GM19467 (cell line): ENCODE data around the gene GRN.
"Not testable (repeated sequence)": the region's sequence is repeated elsewhere in the genome, so short reads cannot be mapped to it uniquely, and the experiment has no call there.

ENCODE experiments used
- ATAC-seq: cut with Tn5 transposase; IDR thresholded peaks from one replicate; pipeline ENCODE4 v1.9.1; 2021; ENCODE audit warnings: mild to moderate bottlenecking, moderate library complexity; ENCODE audit not compliant: unreplicated experiment

GRN gene

GRCh38 chr17:44321246-44322120 lies 23.6 kb upstream of the GRN start:
- ATAC-seq = no peak

- ATAC-seq = no peak
Observed at GRCh38 chr17:44322236-44322895, 22.7 kb upstream of the GRN start.

DNA sequence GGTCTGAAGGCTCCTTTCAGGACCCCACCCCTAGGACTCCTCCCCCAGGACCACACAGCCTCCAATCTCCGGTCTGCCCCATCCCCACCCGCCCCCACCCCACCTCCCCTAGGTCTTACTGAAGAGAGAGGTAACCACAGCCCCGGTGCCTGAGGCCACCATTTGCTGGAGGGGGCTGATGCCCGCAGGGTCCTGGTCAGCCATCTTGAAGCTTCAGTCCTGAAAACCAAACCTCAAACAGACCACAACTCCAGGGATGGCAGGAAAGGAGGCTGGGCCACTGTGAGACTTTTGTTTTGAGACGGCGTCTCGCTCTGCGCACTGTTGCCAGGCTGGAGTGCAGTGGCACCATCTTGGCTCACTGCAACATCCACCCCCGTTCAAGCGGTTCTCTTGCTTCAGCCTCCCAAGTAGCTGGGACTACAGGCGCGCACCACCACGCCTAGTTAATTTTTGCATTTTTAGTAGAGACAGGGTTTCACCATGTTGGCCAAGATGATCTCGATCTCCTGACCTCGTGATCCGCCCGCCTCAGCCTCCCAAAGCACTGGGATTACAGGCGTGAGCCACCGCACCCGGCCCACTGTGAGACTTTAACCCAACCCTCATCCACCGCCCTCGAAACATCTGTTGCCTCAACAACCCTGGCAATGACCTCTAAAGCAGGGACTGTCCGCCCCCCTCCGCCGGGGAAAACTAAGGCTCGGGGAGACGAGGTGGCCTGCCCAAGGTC lies 21.6 kb upstream of the GRN start:
- ATAC-seq = no peak

GRCh38 chr17:44324092-44324570 lies 21.0 kb upstream of the GRN start:
- peak; percentile 8 for ATAC-seq

DNA sequence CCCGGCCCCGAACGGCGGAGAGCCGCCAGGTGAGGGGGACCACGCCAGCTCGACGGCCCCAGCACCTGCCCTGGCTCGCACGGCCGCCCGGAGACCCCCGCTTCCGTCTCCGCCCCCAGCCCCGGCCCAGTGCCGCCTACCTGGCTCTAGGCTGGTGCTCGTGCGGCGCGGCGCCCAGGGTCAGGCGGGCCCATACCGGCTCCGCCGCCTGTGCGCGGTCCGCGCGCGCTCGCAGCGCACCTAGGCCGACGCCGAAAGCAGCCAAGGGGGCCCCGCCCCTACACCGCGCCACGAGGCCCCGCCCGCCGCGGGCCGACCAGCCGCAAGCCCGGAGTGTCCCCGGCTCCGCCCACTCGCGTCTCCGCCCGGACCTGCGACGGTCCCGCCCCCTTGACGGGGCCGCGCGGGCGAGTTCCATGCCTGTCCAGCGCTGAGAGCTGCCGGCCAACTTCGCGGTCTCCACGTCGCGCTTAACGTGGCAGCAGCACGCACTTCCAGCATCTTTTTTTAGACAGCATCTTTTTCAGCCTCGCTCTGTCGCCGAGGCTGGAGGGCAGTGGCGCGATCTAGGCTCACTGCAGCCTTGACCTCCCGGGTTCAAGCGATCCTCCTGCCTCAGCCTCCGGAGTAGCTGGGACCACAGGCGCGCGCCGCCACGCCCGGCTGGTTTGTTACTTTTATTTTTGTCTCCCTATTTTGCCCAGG lies 20.4 kb upstream of the GRN start, which contains the start of gene SLC25A39:
Gene SLC25A39 (minus strand): TSS at position 253 of the 705 bp plus-strand sequence. CDS start 1,261 bp downstream, outside the sequence.
- ATAC-seq = peak; percentile 64

GRCh38 chr17:44326861-44327444 lies 18.1 kb upstream of the GRN start:
- peak; percentile 47 for ATAC-seq

DNA sequence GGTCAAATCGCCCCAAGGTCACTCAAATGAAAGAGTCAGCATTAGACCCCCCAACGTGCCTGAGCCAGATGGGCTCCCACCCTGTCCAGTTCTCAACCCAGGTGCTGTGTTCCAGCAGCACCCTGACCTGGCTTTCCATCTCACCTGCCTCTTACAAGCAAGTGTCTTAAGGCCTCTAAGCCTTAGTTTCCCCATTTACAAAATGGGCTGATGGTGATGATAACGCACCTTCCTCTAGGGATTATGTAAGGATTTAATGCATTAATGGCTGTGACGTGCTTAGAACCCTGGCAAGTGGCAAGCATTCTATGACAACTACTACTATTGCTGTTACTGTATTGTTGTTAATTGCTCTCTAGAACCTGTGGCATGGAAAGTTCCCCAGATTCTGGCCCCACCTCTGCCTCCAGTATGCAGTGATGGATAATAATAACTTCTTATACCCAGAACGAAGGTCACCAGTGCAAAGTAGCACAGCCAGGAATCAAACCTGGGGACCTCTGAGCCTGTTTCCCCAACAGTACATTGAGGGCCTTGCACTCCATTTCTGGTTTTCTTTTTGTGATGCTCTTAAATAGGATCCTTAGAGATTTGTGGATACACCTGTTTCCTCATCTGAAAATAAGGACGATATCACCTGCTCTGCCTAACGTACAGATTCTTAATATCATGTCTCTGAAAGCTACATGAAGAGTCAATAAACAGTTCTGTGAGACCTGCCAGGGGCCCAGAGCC lies 17.2 kb upstream of the GRN start:
- ATAC-seq = no peak

- not testable (repeated sequence) for ATAC-seq
Observed at GRCh38 chr17:44329516-44329915, 15.6 kb upstream of the GRN start.

DNA sequence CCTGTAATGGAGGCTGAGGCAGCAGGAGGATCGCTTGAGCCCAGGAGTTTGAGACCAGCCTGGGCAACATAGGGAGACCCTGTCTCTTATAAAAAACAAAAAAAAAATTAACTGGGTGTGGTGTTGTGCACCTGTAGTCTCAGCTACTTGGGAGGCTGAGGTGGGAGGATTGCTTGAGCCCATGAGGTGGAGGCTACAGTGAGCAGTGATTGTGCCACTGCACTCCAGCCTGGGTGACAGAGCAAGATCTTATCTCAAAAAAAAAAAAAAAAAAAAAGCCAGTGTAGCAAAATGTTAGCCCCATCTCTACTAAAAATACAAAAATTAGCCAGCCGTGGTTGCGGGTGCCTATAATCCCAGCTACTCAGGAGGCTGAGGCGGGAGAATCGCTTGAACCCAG lies 14.8 kb upstream of the GRN start:
- ATAC-seq = not testable (repeated sequence)

GRCh38 chr17:44331249-44331760 lies 13.8 kb upstream of the GRN start:
- ATAC-seq = no peak

GRCh38 chr17:44333371-44333770 lies 11.7 kb upstream of the GRN start:
- no peak for ATAC-seq

- ATAC-seq = no peak
Observed at GRCh38 chr17:44334315-44334714, 10.8 kb upstream of the GRN start.

DNA sequence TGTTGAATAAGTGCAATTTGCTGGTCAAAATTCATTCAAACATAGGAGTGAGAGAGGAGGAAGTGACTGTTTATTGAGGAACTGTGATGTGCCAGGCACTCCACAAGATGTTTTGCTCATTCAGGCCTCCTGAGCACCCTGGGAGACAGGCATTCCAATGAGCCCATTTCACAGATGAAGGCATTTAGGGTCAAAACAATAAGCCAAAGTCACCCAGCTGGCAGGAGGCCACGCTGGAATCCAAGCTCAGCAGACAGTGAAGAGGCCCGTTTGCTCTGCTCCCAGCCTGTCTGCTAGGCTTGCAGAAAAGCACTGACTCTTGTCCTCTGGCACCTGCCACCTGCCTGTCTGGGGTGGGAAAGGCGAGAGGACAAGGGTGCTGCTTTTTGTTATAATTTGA lies 10.4 kb upstream of the GRN start:
- no peak for ATAC-seq

- ATAC-seq = no peak
Observed at GRCh38 chr17:44335564-44335963, 9.5 kb upstream of the GRN start.

- no peak for ATAC-seq
Observed at GRCh38 chr17:44335968-44336367, 9.1 kb upstream of the GRN start.

DNA sequence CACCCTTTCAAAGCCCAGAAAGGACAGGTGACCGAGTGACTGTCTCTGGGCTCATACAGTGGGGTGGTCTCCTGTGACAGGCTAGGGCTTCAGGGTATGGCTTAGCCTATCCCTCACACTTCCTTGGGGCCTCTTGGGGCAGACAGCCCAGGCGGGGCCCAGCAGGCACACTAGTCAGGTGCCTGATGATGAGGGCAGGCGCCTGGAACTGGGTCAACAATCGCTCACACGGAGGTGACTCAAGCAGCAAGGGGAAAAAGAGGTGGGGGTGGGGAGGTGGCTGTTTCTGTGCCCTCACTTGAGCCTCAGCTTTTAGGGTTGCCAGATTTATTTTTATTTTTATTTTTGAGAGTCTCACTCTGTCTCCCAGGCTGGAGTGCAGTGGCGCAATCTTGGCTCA lies 6.4 kb upstream of the GRN start:
- no peak for ATAC-seq

GRCh38 chr17:44340553-44340952 lies 4.5 kb upstream of the GRN start:
- ATAC-seq = not testable (repeated sequence)

- ATAC-seq = no peak
Observed at GRCh38 chr17:44343510-44344209, 1.4 kb upstream of the GRN start.
